ENCODE results near the gene GDPD3.

Gene GDPD3, protein sequence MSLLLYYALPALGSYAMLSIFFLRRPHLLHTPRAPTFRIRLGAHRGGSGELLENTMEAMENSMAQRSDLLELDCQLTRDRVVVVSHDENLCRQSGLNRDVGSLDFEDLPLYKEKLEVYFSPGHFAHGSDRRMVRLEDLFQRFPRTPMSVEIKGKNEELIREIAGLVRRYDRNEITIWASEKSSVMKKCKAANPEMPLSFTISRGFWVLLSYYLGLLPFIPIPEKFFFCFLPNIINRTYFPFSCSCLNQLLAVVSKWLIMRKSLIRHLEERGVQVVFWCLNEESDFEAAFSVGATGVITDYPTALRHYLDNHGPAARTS

DNA sequence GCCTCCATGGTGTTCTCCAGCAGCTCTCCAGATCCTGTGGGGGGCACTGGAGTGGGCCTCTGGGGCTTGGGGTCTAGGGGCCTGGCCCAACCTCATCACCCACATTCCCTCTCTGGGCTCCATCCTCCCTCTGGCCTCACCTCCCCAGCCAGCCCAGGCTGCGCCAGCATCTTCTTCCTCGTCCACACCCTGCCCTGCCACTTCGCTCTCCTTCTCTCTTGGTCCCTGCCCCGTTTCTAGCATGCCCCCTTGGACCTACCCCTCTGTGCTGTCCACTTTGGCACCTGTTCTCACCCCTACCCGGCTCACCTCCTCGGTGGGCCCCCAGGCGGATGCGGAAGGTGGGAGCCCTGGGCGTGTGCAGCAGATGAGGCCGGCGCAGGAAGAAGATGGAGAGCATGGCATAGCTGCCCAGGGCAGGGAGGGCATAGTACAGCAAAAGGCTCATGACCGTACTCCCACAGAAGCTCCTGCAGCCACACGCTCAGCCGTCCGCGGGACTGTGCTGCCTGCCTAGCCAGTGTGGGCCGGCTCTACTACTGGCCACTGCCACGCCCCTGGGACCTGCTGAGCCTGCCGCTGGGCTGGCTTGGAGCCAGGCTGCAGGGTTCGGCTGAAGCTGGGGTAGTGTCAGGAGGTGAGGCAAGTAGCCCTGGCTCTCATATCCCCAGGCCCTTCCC is at the start of gene GDPD3:
GDPD3 (minus strand) TSS at position 507 of the 680 bp plus-strand sequence; CDS start at position 448, 59 bp downstream.
- in situ Hi-C loops (cut with HindIII; ENCODE audit: low pct_ligation_motif_present, low sequenced_read_pairs) = no loop called here
- DNase-seq = no peak
- TF ChIP-seq, protein P1, sequence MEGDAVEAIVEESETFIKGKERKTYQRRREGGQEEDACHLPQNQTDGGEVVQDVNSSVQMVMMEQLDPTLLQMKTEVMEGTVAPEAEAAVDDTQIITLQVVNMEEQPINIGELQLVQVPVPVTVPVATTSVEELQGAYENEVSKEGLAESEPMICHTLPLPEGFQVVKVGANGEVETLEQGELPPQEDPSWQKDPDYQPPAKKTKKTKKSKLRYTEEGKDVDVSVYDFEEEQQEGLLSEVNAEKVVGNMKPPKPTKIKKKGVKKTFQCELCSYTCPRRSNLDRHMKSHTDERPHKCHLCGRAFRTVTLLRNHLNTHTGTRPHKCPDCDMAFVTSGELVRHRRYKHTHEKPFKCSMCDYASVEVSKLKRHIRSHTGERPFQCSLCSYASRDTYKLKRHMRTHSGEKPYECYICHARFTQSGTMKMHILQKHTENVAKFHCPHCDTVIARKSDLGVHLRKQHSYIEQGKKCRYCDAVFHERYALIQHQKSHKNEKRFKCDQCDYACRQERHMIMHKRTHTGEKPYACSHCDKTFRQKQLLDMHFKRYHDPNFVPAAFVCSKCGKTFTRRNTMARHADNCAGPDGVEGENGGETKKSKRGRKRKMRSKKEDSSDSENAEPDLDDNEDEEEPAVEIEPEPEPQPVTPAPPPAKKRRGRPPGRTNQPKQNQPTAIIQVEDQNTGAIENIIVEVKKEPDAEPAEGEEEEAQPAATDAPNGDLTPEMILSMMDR (IDR thresholded peaks at IDR 0.05; ENCODE audit: low read depth, low read length, missing control alignments) = no peak
- H3K27ac ChIP-seq = no peak within 1 kb of the TSS
- no peak within 1 kb of the TSS for H3K4me3 ChIP-seq (ENCODE audit: low read depth, low read length)
- H3K36me3 ChIP-seq (replicated peaks) = peaks cover 20% of the 10 kb centered on the region
- no peaks in the 10 kb centered on the region for H3K27me3 ChIP-seq (replicated peaks)

DNA sequence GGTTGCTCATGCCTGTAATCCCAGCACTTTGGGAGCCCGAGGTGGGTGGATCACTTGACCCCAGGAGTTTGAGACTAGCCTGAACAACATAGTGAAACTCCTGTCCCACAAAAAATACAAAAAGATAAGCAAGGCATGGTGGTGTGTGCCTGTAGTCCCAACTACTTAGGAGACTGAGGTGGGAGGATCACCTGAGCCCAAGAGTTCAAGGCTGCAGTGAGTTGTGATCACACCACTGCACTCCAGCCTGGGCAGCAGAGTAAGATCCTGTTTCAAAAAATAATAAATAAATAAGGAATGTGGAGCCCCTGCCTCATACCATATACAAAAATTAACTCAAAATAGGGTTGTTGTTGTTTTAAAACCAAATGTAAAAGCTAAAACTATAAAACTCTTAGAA is 43.9 kb upstream of the GDPD3 start:
- in situ Hi-C loops (cut with HindIII; ENCODE audit: low pct_ligation_motif_present, low sequenced_read_pairs) = no loop called here
- H3K4me3 ChIP-seq (ENCODE audit: low read depth, low read length) = no peak overlapping the region
- TF ChIP-seq, protein P1 (IDR thresholded peaks at IDR 0.05; ENCODE audit: low read depth, low read length, missing control alignments) = no peak
- no peak for DNase-seq
- no peaks in the 10 kb centered on the region for H3K27me3 ChIP-seq (replicated peaks)
- H3K36me3 ChIP-seq (replicated peaks) = no peaks in the 10 kb centered on the region
- no peak overlapping the region for H3K27ac ChIP-seq

DNA sequence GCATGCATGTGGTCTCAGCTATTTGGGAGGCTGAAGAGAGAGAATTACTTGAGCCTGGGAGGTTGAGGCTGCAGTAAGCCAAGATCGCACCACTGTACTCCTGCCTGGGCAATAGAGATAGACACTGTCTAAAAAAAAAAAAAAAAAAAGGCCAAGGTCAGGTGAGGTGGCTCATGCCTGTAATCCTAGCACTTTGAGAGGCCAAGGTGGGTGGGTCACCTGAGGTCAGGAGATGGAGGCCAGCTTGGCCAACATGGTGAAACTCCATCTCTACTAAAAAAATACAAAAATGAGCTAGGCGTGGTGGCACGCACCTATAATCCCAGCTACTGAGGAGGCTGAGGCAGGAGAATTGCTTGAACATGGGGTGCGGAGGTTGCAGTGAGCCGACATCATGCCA is 41.9 kb upstream of the GDPD3 start:
- H3K27me3 ChIP-seq (replicated peaks) = no peaks in the 10 kb centered on the region
- in situ Hi-C loops (cut with HindIII; ENCODE audit: low pct_ligation_motif_present, low sequenced_read_pairs) = no loop called here
- no peak overlapping the region for H3K4me3 ChIP-seq (ENCODE audit: low read depth, low read length)
- no peak overlapping the region for H3K27ac ChIP-seq
- TF ChIP-seq, protein P1 (IDR thresholded peaks at IDR 0.05; ENCODE audit: low read depth, low read length, missing control alignments) = no peak
- no peaks in the 10 kb centered on the region for H3K36me3 ChIP-seq (replicated peaks)
- DNase-seq = no peak

DNA sequence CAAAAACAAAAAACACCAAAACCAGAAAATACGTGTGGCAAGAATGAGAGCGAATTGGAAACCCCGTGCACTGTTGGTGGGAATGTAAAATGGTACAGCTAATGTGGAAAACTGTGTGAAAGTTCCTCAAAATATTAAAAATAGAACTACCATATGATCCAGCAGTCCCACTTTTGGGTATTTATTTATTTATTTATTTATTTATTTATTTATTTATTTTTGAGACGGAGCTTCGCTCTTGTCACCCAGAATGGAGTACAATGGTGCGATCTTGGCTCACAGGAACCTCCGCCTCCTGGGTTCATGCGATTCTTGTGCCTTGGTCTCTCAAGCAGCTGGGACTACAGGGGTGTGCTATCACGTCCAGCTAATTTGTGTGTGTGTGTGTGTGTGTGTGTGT is 39.2 kb upstream of the GDPD3 start:
- H3K4me3 ChIP-seq (ENCODE audit: low read depth, low read length) = no peak overlapping the region
- H3K36me3 ChIP-seq (replicated peaks) = no peaks in the 10 kb centered on the region
- TF ChIP-seq, protein P1 (IDR thresholded peaks at IDR 0.05; ENCODE audit: low read depth, low read length, missing control alignments) = no peak
- in situ Hi-C loops (cut with HindIII; ENCODE audit: low pct_ligation_motif_present, low sequenced_read_pairs) = no loop called here
- H3K27me3 ChIP-seq (replicated peaks) = no peaks in the 10 kb centered on the region
- H3K27ac ChIP-seq = no peak overlapping the region
- no peak for DNase-seq

DNA sequence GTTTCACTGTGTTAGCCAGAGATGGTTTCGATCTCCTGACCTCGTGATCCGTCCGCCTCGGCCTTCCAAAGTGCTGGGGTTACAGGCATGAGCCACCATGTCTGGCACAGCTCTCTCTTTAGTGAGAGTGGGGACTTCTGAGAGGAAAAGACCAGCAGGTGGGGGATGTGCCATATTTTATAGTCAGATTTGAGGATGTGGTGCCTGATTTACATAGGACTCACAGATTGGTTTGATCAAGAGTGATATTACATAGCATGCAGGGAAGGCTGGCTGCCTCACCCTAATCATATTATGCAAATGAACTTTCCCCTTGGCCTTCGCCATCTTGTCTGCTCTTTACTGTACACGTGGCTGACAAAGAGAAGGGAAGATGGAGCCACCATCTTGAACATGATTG is 37.8 kb upstream of the GDPD3 start:
- Histone ChIP-seq H3K4me3 (ENCODE audit: low read depth, low read length) (no peak overlapping the region), H3K36me3 (replicated peaks) (no peaks in the 10 kb centered on the region), H3K27ac (no peak overlapping the region), H3K27me3 (replicated peaks) (no peaks in the 10 kb centered on the region)
- in situ Hi-C loops (cut with HindIII; ENCODE audit: low pct_ligation_motif_present, low sequenced_read_pairs) = no loop called here
- DNase-seq = no peak
- TF ChIP-seq, protein P1 (IDR thresholded peaks at IDR 0.05; ENCODE audit: low read depth, low read length, missing control alignments) = no peak

Measured in brain microvascular endothelial cell (primary cell).